NOMO-1 treated with DMSO at 0.1 percent for 48 hours (cell line): Measurements from ENCODE around the gene SLC2A10.

Source experiments
- DNase-seq: peaks from one replicate; lab custom pipeline; 2025; ENCODE audit not compliant: unreplicated experiment; lab: John Stamatoyannopoulos, UW

Gene SLC2A10

DNA sequence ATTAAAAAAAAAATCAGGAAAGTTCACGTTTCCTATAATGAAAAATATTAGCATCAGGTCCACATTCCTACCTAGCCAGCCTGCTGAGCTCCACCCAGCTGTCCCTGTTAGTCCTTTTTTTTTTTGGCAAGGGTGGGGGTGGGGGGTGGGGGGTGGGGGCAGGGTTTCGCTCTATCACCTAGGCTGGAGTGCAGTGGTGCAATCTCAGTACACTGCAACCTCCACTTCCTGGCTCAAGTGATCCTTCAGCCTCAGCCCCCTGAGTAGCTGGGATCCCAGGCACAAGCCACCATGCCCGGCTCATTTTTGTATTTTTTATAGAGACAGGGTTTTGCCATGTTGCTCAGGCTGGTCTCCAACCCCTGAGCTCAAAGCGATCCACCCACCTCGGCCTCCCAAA, 7.5 kb upstream of the SLC2A10 start:
- no peak for DNase-seq

DNA sequence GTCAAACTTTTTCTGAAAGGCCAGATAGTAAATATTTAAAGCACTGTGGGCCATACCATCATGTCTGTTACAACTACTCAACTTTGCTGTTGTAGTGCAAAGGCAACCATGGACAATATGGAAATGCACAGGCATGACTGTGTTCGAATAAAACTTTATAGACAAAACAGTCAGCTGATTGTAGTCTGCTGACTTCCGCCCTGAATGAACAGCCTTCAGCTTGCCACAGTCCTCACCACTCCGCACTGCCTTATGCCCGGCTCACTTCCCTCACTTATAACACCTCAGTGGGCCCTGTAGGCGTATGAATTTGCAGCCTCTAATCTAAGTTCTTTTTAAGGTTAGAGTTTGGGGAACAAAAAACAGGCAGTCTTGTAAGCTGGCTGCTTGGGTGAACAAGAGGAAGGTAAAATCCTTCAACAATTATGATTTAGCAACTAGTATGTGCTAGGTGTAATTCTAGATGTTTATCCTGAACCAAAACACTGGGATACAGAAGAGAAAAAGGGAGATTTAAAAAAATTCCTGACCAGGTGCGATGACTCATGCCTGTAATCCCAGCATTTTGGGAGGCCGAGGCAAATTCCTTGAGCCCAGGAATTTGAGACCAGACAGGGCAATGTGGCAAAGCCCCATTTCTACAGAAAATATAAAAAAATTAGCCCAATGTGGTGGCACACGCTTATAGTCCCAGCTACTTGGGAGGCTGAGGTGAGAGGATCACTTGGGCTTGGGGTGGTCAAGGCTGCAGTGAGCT, 6.8 kb upstream of the SLC2A10 start:
- DNase-seq = no peak

DNA sequence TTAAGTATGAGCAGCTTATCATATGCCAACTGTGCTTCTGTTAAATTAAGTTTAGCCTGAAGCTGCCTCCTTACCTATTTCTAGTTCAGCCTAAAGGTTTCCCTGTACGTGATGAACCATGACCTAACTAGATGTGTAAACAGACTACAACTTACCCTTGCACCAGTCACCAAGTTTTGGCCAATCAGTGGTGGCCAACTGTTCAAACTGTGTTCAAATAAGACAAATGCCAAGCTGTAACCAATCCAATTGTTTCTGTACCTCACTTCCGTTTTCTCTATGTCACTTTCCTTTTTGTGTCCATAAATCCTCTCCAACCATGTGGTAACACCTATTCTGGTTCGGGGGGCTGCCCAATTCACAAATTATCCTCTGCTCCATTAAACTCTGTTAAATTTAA, 6.0 kb upstream of the SLC2A10 start:
- DNase-seq = no peak

DNA sequence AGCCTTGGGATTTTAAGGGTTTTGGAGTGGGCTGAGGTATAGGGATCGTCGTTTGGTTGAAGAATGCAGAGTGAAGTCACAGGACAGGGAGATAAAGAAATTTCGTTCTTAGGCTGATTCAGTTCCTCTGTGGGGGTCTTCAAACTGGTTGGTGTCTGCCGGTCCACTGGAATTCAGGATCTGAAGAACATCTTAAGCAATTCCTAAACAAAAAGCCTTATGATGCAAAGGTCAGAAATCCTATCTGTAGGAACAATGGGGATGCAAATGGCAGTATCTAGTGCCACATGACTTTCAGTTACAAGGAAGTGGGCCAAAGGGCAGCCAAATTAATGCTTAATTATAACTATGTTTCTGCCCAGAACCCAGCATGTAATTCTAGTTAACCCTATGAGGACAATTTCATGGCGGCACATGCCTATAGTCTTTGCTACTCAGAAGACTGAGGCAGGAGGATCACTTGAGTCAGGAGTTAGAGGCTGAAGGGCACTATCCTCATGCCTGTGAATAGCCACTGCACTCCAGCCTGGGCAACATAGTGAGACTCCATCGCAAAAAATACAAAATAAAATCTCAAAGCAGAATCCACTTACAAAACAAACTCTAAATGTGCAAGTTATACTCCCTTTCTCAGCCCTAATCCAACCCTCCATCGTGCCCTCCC, 4.6 kb upstream of the SLC2A10 start:
- no peak for DNase-seq

DNA sequence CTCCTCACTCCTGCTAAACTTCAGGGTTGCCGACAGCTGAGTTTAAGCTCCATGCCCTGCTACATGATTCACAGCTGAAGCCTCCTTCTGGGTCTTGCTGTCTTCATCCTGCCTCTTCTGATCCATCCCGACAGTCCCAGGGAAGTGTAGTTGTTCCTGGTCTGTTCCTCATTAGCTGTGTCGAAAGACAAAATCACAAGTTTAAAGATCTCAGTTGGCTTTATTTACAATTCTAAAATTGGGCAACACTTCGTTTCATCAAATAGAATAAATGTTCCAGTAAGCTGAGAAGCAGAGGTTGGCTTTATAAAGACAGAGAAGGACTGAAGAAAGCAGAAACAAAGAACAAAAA, 4.1 kb upstream of the SLC2A10 start:
- no peak for DNase-seq

DNA sequence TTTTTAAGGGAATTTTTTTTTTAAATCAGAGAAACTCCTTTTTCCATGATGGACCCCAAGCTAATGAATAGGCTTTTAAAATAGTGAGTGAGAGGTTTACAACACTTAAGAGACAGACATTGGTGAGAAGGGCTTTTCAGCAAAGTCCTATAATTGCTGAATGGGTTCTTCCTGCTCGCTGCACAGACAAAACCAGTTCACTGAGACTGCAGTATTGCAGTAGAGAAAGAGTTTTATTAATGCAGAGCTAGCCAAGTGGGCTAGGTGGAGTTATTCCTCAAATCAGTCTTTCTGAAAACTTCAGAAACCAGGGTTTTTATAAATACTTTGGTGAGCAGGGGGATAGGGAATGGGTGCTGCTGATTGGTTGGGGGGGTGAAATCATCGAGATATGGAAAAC, 3.2 kb upstream of the SLC2A10 start:
- DNase-seq = no peak

DNA sequence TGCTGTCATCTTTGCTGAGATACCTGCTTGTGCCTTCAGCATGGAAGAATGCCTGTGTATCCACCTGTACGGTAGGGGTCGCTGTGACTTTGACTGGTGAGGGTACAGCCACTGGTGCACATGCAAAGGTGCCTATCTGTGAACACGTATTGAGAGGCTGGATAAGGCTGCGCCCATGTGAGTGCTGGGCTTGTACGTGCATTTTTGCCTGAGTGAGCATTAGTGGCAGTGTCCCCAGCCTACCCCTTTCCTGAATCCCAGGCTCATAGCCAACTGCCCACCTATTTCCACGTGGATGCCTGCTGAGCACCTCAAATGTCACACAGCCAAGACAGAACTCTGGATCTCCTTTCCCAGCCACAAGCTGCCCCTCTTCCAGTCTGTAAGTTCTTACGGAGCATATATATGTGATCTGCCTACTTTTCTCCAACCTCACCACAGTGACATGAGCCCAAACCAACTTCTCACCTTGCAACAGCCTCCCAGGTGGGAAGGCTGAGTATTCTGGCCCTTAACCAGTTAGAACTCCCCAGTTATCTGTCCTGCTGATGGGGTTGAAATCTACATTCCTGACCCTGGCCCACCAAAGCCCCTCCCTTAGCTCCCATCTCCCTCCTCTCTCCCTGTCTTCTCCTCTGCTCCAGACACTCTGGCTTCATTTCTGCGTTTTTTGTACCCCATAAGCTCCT, 1.1 kb upstream of the SLC2A10 start:
- DNase-seq = no peak

DNA sequence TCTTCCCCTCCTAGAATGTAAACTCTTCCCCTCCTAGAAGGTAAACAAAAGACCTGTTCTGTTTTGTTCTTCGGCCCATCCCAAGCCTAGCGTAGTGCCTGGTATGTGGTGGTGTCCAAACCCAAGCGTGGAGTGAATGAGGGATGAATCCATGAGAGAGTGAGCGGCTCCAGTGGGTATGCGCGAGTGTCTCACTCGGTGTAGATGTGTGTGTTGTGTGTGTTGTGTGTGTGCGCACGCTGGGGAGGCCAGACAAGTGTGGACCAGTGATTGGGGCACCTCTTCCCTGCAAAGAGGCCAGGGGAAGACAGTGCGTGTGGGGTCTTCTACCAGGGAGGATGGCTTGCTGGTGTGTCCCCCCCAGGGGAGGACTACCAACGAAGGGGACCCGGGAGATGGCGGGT, 392 bp upstream of the SLC2A10 start:
- no peak for DNase-seq

DNA sequence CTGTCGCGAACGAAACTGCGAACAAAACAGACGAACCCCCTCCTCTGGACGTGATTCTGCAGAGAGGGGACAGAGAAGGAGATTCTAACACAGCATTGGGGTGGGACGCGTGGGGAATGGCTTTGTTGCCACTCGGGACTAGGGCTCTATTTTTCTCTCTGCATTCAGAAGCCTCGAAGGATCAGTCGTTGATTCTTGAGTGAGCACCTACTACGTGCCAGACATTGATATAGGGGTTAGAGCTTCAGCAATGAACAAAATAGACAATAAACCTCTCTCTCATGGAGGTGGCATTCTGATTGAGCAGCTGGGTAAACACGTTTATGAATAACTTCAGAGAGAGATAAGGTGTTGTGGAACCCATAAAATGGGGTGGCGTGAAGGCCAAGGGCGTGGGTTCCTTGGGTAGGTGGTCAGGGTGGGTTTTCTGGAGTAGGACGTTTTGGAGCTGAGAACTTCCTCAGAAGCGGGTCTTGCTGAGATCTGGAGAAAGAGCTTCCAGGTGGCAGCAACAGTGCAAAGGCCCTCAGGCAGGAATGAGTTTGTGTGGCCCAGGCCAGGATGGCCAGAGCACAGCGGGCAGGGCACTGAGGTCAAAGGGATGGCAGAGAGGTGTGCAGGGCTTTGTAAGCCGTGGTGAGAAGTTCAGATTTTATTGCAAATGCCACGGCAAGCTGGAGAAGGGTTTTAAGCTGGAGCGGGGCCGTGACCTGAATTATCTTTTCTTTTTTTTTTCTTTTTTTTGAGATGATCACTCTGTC, 884 bp downstream of the SLC2A10 start:
- DNase-seq = no peak

DNA sequence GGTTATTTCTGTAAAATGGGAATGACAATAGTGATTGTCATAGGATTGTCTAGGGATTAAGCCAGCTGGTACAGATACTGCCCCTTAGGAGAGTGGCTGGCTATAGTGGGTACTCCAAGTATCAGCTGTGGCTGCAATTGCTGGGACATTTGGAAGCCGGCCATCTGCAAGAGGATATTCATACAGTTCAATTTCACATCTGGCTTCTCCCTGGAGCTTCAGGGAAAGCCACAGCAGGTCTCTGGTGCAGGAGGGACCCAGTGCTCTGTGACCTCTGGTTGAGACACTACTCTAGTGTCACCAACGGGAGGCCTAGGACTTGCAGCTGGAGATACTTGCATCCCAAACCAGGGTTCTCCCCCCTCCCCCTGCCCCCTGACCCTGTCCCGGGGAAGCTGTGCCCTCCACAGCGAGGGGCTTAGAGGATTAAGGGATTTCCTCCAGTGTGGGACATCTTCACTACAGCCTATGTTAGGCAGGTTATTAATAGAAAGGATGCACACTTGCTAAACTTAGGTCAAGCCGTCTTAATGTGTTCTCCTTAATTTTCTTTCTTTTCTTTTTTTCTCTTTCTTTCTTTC, 2.7 kb downstream of the SLC2A10 start:
- no peak for DNase-seq

DNA sequence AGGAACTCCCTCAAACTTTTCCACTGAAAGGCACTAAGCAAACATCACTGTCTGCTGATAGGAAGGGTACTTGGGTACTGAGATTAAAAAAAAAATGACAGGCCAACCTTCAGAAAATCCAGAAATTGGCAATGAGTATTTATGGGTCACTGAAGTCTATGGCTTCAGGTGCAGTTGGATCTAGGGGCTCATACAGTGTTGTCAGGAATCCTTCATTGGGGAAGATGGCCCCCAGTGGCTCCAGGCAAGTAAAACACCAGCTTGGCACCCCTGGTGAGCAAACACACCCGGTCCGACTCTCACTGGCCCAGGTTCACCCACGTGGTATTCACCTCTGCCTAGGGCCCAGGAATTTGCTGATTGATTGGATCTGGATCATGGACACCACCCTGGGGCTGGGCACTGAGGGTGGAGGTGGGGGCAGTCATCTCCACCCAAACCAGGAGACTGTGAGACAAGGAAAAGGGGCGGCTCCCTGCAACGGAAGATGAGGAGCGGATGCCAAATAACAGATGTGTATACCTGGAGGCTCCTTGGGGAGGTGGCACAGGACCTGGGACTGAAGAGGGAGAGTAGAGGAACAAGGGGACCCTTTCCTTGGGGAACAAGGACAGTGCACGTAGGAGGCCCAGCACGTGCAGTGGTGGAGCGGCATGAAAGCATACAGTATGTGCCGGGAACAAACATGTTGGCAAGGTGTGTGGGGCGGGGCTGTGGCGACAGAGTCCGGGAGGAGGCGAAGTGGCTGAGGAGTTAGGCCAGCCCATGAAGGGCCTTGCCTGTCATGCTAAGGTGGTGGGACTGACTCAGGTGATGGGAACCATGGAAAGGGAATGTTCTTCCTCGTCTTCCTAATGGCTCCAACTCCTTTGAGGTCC, 4.7 kb downstream of the SLC2A10 start:
- DNase-seq = no peak

DNA sequence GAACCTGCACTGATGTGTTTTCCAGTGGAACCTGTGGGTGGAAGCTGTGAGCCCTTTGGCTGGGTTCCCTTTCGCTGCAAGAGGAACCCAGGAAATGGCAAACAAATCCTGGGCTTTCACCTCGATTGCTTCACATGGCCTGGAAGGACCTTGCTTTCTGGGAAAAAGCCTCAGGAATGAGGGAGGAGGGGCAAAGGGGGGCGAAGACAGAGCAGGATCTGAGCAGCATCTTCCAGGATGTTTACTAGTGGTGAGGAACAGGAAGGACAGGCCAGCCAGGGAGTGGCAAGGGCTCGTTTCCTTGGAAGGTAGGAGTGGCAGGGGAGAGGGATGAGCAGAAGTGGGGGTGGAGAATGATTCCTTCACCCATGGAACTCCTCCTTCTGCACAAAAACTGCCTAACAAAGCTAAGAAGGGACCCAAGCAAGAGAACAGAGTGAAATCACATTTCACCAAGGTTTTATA, 5.9 kb downstream of the SLC2A10 start:
- no peak for DNase-seq

DNA sequence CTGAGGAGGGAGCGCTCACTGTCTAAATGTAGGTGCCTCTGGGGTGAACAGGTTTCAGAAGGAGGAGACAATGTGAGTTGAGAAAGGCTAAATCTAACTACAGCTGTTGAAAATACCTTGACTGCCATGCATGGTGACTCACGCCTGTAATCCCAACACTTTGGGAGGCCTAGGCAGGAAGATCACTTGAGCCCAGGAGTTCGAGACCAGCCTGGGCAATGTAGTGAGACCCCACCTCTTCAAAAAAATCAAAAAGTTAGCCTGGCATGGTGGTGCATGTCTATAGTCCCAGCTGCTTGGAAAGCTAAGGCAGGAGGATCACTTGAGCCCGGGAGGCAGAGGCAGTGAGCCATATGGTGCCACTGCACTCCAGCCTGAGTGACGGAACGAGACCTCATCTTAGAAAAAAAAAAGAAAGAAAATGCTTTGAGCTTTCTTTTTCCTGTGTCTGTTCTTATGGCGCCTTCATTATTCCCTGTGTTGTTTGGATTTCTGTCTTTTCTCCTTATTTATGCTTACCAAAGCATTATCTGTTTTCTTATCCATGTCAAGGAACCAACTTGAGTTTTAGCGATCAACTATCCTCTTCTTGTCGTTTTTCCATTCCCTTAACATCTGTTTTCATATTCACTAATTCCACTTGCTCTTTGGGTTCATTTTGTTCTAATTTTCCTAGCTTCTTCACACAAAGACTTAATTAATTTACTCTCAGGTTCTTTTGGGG, 8.5 kb downstream of the SLC2A10 start:
- no peak for DNase-seq

DNA sequence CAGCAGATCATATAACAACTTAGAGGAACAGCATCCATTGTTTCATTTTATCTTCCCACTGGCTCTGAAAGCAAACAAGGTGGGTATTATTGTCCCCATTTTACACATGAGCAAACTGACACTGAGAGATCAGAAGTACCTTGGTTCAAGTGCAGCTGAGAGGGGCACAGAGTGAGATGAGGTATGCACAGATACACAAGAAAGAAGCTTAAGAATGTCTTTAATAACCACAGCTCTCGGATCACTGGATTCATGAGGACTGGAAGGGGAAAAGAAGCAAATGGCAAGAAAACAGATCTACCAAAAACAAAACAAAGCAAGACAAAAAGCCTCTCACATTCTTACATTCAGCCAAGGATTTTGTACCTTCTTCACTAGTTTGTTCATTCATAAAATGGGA, 10.6 kb downstream of the SLC2A10 start:
- DNase-seq = no peak

DNA sequence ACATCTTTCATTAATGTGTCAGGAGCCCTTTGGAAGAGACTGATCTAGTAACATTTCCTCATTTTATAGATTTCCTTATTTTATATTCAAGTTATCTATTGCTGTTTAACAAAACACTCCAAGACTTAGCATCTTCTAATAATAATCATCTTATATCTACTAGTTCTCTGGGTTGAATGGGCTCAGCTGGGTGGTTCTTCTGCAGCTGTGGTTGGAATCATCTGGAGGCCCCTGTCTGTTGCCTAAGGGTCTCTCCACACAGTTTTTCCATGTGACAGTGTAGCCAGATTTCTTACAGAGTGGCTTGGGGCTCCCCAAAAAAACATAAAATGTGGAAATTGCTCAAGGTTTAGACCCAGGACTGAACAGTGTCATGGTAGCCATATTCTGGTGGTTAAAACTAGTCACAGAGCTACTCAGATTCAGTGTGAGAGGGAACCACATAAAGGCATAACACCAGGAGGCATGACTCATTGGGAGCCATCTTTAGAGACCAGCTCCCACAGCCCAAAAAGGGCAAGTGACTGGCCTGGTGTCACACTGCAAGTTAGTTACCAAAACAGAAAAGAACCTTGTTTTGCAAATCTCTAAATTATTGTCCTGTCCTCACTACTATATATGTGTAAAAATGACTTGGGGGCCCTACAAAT, 11.5 kb downstream of the SLC2A10 start:
- no peak for DNase-seq

DNA sequence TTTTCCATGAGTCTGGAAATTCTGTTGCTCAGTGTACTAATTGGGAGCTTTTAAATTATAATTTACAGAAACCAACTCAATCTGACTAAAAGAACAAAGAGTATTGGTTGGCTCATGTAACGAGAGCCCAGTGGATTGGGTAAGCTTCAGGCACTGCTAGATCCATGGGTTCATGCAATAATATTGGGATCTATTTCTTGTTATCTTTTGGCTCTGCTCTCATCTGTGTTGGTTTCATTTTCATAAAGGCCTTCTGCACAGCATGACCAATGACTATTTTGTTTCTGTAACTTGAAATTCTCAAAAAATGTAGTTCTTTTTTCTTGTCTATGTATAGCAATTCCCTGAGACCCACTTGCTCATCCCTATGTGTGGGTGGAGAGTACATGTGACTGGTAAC, 12.0 kb downstream of the SLC2A10 start:
- DNase-seq = no peak

DNA sequence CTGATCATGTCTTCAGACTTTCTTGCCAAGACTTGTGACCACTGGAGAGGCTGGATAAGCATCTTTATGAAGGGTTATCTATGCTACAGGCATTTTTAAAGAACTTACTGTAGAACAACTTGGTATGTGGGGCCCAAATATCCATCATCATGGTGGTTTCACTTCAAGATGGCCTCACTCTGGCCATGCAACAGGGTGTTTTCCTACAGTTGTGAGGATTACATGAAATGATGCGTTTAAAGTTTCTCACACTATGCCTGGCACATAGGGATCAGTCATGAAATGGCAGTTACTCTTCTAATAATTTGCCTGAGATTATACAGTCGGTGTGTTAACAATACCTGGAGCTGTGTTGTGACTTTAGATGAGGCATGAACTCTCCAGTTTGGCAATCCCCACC, 13.0 kb downstream of the SLC2A10 start:
- DNase-seq = no peak

DNA sequence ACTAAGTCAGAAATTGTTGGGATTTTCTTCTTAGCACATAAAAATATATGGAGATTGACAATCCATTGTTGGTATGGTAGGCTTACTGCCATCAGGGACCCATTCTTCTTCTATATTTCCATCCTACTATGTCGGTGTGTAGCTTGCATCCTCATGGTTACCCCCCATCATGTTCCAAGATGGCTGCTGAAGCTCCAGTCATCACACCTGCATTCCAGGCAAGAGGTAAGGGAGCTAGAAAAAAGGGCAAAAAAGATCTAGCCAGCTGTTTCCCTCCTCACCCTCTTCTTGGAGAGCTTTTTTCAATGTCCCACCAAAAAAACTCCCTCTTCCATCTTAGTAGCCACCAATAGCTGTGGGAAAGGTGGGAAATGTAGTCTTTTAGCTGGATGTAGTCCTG, 13.6 kb downstream of the SLC2A10 start:
- DNase-seq = no peak

DNA sequence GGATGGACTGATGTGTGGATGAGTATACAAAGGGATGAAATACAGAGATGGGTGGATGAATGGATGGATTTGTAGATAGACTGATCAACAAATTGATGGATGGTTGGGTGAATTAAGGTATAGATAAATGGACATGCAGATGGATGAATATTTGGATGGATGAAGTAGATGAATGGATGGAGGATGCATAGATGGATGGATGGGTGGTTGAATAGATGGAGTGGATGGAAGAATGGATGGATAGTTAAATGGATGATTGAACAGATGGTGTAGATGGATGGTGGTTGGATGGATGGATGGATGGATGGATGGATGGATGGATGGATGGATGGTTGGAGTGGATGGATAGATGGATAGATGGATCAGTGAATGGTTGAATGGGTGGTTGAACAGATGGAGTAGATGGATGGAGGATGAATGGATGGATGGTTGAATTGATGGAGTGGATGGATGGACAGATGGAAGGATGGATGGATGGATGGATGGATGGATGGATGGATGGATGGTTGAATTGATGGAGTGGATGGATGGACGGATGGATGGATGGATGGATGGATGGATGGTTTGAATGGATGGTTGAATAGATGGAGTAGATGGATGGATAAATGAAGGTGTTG, 15.0 kb downstream of the SLC2A10 start:
- DNase-seq = no peak
